SHP77 treated with DMSO at 0.1 percent for 48 hours (cell line): ENCODE results near the gene CYRIA.

ENCODE experiments used
- DNase-seq: peaks from one replicate; lab custom pipeline; 2025; lab: John Stamatoyannopoulos, UW

CYRIA gene

DNA sequence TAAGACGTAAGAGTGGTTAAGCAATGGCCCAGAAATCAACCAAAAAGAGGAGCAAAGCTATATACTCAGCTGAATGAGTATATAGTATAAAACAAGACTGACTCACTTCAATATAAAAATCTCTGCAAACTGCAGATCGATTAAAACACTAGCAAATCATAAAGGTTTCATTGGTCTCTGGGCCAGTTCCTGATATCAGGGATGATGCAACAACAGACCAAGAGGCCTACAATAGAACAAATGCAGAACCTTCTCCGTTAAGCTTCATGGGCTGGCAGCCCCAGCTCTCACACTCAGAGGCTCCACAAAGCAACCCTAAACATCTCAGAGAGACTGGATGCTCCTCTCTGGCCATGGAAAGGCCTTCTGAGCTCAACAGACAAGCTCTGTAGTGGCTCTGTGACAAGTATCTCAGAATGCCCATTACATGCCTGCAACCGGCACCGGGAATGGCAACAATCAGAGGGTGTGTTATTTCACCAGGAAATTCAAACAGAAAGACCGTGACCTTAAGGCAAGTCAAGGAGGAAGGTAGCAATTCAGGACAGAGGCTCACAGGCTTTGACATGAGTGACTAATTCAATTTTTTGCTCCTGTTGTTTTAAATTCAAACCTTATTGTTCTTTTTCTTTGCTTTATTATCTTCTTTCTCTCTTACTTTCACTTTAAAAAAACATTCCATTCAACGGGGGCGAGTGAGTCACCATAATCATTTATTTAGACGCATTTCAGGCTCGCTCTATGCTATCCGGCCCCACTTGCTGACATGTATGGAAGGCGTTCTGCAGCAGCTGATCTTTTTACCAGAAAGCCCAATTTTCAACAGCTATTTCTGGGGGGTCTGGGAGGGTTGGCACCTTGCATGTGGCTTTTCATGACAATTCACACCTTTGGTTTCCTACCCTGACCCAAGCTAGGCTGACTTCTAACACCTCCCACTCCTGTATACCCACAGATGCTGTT lies 15.1 kb downstream of the CYRIA start:
- DNase-seq = no peak

GRCh38 chr2:16649353-16650286 lies 16.0 kb downstream of the CYRIA start:
- DNase-seq = no peak

- DNase-seq = no peak
These were observed 17.5 kb downstream of the CYRIA start for GRCh38 chr2:16647992-16648617.

DNA sequence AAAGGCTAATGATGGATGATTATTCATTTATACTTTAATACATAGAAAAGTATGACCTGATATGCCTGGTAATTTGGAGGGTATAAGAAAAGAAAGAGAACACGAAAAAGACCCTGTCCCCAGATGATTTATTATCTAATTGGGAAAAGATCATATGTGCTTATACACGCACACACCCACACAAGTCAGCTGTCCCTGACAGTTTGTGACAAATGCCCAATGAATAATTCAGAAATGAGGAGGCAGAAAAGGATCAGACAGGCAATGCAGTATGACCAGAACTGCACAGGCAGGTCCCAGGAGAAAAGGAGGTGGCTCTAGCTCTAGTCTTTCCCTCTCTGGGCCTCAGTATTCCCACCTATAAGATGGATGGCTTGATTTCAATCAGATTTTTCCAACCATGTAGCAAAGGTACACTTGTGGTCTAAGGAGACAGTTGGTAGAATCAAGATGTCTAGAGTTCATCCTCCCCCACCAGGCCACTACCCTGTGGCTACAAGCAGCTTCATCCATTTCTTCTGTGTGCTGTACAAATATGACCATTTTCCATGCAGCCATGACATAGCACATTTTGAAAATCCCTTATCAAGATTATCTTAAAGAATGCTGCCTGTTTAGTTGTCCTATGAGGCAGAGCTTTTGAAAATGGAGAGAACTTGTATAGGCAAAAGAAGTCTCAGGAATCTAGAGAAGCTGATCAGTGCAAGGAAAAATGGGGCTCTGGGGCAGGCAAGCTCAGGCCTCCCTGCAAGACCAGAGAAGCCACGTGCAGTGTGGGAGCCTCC lies 19.7 kb downstream of the CYRIA start:
- DNase-seq = no peak

DNA sequence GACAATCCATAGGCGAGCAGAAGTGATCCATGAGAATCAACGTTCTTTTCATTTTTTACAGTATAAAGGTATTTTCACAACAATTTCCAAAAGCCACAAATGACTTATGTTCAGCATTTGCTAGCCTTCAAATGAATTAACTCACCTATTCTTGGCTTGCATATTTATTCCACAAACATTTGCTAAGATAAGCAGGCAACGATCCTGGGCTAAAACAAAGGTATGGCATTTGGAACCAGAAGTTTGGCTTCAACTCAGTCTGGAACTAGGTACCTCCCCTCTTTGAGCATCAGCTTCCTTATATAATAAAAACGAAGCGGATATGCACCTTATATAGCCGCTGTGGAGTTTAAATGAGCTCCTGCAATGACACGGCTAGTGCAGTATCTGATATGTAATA lies 20.5 kb downstream of the CYRIA start:
- no peak for DNase-seq

DNA sequence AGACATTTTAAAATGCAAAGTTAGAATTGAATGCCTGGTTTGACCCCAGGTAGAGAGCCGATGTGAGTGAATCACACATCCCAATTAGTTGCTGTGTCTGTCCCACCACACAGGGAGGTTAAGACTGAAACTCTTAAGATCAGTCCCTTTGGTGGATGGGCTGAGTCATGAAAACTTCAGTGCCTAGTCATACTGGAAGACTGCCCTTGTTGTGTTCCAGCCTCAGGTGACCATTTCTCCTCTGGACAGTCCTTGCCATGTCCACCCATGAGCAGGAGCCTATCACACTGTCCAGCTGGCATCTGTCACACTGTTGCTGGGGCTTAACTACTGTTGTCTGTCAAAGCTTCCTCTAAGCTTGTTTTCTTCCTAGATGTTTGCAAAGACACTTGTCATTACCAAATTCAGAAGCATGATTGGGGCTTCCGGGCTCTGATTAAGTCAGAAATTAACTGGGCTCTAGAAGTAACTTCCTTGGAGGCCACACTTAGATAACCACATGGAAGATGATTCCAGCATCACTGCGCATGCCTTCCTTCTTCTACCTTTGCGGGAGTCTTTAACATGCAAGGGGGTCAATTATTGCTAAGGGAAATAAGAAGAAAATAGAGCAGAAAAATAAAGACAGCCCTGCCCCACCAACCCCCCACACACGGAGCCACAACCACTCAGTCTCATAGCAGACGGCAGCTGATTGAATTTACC lies 21.3 kb downstream of the CYRIA start:
- no peak for DNase-seq

- no peak for DNase-seq
These were observed 22.5 kb downstream of the CYRIA start for GRCh38 chr2:16643099-16643498.

DNA sequence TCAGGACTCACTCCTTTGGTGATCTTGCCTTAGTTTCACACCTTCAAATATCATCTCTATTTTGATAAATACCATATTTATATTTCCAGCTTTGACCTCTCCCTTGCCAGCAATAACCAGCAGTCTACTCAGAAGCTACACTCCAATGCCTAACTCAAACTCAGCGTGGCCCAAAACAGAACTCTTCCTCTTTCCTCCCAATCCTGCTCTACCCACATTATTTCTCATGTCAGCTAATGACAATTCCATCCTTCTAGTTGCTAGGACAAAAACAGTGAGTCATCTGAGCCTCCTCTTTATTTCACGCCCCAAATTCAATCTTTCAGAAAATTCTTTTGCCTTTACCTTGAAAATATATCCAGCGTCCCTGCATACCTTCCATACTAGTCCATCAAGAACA lies 23.5 kb downstream of the CYRIA start:
- no peak for DNase-seq

DNA sequence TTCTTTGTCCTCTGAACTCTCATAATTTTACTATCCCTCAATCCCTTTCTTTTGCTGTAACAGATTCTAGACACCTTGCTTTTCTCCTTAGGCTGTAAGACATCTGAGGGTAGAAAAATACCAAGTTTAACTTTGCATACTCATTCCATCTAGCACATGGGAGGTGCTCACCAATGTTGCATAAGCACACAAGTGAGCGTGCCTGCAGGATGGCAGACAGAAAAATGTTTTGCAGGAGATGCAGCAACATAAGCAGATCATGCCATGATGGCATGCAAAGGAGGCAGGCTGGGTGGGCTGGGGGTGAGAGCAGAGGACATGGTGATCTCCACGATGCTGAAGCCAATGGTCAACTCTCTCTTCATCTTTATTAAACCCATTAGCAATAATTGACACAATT lies 24.1 kb downstream of the CYRIA start:
- DNase-seq = no peak

DNA sequence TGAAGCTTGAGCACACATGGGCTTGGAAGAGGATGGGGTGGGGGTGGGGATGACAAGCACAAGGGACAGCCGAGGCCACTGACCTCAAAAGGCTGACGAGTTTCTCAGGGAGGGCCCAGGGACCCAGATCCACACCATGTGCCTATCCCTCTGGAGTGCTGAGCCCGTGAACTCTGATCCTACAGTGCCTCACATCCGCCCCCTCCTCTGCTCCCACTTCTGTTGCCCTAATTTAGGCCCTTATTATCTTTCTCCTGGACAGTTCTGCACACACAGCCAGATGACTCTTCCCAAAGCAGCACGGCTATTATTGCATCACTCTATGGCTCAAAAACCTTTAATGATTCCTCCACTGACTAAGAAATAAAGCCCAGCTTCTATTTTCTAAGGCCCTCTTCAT lies 24.8 kb downstream of the CYRIA start:
- no peak for DNase-seq

DNA sequence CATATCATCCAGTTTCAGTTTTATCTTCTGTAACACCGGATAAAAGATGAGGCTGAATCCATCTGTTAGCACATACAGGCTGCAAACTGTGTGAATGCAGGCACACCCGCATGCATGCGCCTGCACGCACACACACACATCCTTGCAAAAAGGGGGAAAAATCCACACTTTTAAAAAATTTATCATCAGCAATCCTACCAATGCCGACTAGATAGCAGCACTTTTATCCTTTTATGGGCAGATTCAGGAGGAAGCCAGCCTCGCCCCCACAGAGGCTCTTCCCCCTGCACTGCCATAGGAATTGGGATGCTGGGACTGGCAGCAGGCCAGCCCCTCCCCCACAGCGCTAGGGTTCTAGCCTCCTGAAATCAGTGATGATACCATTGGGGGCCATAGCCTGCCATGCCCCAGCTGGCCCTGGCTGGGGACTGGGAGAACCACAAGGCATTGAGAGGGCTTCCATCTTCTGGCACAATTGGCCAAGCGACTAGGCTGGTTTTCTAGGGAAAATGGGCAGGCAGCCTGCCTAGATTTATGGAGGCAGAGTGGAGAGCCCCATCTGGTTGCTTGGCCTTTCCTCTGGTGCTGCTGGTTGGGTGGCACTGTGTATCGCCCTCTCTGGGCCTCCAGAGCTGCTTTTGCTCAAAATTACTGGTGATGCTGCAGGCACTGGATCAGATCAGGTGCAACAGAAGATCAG lies 25.5 kb downstream of the CYRIA start:
- no peak for DNase-seq

DNA sequence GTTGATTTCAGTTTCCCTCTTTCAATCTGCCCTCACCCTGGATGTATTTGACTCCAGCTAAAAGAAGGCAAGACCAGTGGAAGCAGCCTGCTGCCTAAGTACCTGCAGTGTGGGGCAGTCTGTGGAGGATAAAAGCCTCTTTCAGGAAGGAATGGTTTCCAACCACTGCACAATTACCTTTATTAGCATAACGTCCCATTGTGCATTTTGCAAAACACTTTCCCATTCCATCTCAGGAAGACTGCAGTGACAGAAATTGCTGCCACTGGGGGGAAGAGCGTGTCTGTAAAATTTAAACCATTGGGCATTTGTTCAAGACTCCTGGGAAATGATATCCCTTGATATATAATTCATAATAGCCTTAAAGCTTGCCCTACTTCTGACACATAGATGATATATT lies 26.2 kb downstream of the CYRIA start:
- DNase-seq = no peak

- DNase-seq = no peak
These were observed 26.7 kb downstream of the CYRIA start for GRCh38 chr2:16638946-16639345.

DNA sequence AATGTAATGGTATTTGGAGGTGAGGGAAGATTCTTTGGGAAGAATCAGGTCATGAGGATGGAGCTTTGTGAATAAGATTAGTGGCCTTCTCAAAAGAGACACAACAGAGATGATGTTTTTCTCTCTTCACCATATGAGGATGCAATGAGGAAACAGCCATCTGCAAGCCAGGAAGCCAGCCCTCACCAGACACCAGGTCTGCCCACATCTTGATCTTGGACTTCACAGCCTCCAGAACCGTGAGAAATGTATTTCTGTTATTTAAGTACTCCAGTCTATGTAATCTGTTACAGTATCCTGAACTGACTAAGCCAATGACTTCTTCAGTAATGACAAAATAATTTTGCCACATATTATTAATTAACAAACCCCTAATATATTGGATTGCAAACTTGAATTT lies 28.3 kb downstream of the CYRIA start:
- no peak for DNase-seq

GRCh38 chr2:16635791-16636699 lies 29.6 kb downstream of the CYRIA start:
- no peak for DNase-seq

DNA sequence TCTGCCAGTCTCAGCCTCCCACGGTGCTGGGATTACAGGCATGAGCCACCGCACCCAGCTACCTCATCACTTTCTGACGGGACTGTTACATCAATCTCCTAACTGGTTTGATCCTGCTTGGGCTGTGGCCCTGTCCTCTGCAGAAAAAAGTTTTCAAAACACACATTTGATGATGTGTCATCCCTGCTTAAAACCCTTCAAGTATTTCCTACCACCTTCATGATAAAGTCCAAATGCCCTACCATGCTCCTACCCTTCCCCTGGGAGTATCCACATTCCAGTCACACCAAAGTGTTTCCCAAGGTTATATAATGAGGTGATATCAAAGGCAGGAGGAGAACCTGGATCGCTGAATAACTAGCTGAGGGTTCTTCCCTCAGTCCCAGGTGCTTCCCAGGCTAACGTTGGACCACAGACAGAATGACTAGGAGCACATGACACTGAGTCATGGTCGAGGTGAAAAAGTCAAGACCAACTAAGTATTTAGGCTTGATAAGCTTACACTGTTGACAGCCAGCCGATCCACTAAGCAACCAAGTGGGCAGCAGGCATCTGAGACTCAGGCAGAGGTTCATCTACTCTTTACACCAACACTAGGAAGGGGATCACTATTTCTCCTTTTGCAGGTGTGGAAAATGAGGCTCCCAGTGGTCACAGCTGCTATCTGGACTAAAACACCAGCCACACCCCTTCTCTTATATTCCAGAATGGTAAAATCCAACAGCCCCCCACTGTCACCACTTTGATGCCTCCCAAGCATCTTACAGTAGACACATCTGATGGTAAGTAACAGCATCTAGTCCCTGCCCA lies 31.8 kb downstream of the CYRIA start:
- no peak for DNase-seq

- no peak for DNase-seq
These were observed 33.0 kb downstream of the CYRIA start for GRCh38 chr2:16632598-16632997.

GRCh38 chr2:16630463-16630862 lies 35.2 kb downstream of the CYRIA start:
- DNase-seq = no peak
